Measurements from ENCODE around the gene INTS15. TPM values are rescaled to one million over a fixed set of nuclear protein-coding genes. Genes with fewer than 3 reads are reported as not detected.

Gene INTS15
- total and polyA plus RNA-seq, 2 donors from 2014 or later, result 16.9 to 26.7 TPM

DNA sequence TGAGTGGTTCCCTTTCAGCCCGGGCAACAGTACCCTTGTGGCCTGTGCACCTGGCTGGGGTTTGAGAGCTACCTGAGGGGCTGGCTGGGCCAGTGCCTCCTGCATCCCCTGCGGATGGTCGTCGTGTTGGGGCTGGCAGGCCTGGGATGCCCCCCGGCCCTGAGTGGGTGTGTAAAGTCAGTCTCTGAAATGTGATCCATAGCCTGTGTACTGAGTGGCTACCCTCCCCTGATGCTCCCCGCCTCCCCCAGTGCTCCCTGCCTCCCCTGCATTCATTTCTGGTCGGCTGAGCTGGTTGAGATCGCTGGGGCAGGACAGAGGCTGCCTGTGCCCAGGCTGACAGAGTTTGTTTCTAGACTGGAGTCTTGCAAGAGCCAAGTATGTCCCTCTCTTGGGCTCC, 56.6 kb downstream of the INTS15 start:
- DNase-seq, result peak; percentile 47 to 81 (median 78)
- TF ChIP-seq, protein P1, sequence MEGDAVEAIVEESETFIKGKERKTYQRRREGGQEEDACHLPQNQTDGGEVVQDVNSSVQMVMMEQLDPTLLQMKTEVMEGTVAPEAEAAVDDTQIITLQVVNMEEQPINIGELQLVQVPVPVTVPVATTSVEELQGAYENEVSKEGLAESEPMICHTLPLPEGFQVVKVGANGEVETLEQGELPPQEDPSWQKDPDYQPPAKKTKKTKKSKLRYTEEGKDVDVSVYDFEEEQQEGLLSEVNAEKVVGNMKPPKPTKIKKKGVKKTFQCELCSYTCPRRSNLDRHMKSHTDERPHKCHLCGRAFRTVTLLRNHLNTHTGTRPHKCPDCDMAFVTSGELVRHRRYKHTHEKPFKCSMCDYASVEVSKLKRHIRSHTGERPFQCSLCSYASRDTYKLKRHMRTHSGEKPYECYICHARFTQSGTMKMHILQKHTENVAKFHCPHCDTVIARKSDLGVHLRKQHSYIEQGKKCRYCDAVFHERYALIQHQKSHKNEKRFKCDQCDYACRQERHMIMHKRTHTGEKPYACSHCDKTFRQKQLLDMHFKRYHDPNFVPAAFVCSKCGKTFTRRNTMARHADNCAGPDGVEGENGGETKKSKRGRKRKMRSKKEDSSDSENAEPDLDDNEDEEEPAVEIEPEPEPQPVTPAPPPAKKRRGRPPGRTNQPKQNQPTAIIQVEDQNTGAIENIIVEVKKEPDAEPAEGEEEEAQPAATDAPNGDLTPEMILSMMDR (IDR thresholded peaks at IDR 0.05; ENCODE audit: borderline replicate concordance, extremely low read depth, insufficient read depth), result no peak
- intact Hi-C loops (cut with DNase I), result no loop called here
- Histone ChIP-seq H3K9ac (ENCODE audit: low read length in 3 of 3) (no peak overlapping the region), H3K36me3 (ENCODE audit: control insufficient read depth in 2 of 3, insufficient read depth in 3 of 3, low read length in 3 of 3) (peaks cover 0 to 16% (median 15%) of the 10 kb centered on the region in 3 donors), H3K9me3 (ENCODE audit: control insufficient read depth in 2 of 3, insufficient read depth in 1 of 3, low read length in 3 of 3) (no peaks in the 10 kb centered on the region), H3K27ac (ENCODE audit: low read depth in 2 of 2, low read length in 2 of 2) (no peak overlapping the region), H3K4me3 (ENCODE audit: low read length in 3 of 3) (no peak overlapping the region), H3K4me1 (ENCODE audit: control insufficient read depth in 2 of 3, insufficient read depth in 2 of 3, low read depth in 1 of 3, low read length in 3 of 3) (no peaks in the 10 kb centered on the region), H3K27me3 (ENCODE audit: control insufficient read depth, insufficient read depth, low read length) (no peaks in the 10 kb centered on the region)
- no peak for FAIRE-seq

DNA sequence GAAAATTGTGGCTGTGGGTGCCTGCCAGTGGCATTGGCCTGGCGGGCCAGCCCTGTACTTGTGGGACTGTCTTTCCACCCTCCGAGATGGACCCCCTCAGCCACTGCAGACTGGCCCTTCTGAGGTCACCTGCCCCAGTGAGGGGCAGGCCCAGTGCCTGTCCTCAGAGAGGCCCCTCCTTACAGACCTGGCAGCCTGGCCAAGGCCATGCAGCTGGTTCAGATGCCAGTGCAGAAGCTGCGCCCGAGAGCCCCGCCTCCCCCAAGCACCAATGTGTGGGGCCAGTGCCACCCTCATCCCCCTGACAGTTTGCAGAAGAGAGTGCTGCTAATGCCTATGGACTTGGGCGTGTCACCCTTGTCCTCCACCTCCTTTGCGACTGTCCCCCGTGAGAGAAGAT, 57.3 kb downstream of the INTS15 start:
- no peaks in the 10 kb centered on the region for H3K4me1 ChIP-seq (ENCODE audit: control insufficient read depth in 2 of 3, insufficient read depth in 2 of 3, low read depth in 1 of 3, low read length in 3 of 3)
- no peaks in the 10 kb centered on the region for H3K9me3 ChIP-seq (ENCODE audit: control insufficient read depth in 2 of 3, insufficient read depth in 1 of 3, low read length in 3 of 3)
- peak in 1 of 5 donors; percentile 41 for DNase-seq
- peaks cover 0 to 15% (median 12%) of the 10 kb centered on the region in 3 donors for H3K36me3 ChIP-seq (ENCODE audit: control insufficient read depth in 2 of 3, insufficient read depth in 3 of 3, low read length in 3 of 3)
- intact Hi-C loops (cut with DNase I), result no loop called here
- no peak overlapping the region for H3K27ac ChIP-seq (ENCODE audit: low read depth in 2 of 2, low read length in 2 of 2)
- no peaks in the 10 kb centered on the region for H3K27me3 ChIP-seq (ENCODE audit: control insufficient read depth, insufficient read depth, low read length)
- H3K4me3 ChIP-seq (ENCODE audit: low read length in 3 of 3), result no peak overlapping the region
- FAIRE-seq, result no peak
- H3K9ac ChIP-seq (ENCODE audit: low read length in 3 of 3), result no peak overlapping the region
- TF ChIP-seq, protein P1 (IDR thresholded peaks at IDR 0.05; ENCODE audit: borderline replicate concordance, extremely low read depth, insufficient read depth), result no peak

DNA sequence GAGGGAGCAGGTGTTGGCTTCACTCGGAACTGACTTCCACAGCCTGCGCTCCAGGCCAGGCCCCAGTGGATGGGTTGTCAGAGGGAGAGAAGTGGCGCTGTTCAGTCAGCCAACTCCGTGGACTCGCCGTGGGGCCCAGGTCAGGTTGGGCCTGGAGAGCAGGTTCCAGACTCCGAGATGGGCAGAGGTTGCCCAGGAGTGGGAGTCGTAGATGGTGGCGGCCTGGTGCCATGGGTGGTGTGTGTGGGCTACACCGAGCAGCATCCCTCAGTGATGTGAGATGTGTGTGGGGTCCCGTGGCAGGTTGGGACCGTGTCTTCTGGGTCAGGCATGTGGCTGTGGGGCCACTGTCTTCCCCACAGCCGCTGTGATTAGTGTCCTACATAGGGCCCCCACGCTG, 57.7 kb downstream of the INTS15 start:
- H3K9me3 ChIP-seq (ENCODE audit: control insufficient read depth in 2 of 3, insufficient read depth in 1 of 3, low read length in 3 of 3), result no peaks in the 10 kb centered on the region
- intact Hi-C loops (cut with DNase I), result no loop called here
- H3K27ac ChIP-seq (ENCODE audit: low read depth in 2 of 2, low read length in 2 of 2), result no peak overlapping the region
- no peaks in the 10 kb centered on the region for H3K4me1 ChIP-seq (ENCODE audit: control insufficient read depth in 2 of 3, insufficient read depth in 2 of 3, low read depth in 1 of 3, low read length in 3 of 3)
- DNase-seq (peak in 1 of 5 donors; percentile 65), FAIRE-seq (no peak)
- TF ChIP-seq, protein P1 (IDR thresholded peaks at IDR 0.05; ENCODE audit: borderline replicate concordance, extremely low read depth, insufficient read depth), result no peak
- H3K4me3 ChIP-seq (ENCODE audit: low read length in 3 of 3), result no peak overlapping the region
- peaks cover 0 to 13% (median 10%) of the 10 kb centered on the region in 3 donors for H3K36me3 ChIP-seq (ENCODE audit: control insufficient read depth in 2 of 3, insufficient read depth in 3 of 3, low read length in 3 of 3)
- no peak overlapping the region for H3K9ac ChIP-seq (ENCODE audit: low read length in 3 of 3)
- no peaks in the 10 kb centered on the region for H3K27me3 ChIP-seq (ENCODE audit: control insufficient read depth, insufficient read depth, low read length)
